Panc1 (cell line): Measurements from ENCODE around the gene ARHGEF40.

ENCODE experiments used
- CTCF ChIP-seq: fragments of 450-650 bp; IDR thresholded peaks from 2 replicates; pipeline ENCODE4 v1.5.1; 2017; ENCODE audit warnings: mild to moderate bottlenecking
- POLR2AphosphoS5 ChIP-seq: IDR thresholded peaks from 2 replicates; pipeline ENCODE4 v1.6.1; 2012; ENCODE audit warnings: mild to moderate bottlenecking, low read depth, low read length, moderate library complexity
- REST ChIP-seq, 2 experiments: IDR thresholded peaks; 2 replicates each; pipeline ENCODE4 v1.6.1; 2011 to 2012; ENCODE audit warnings: low read depth in 2 of 2, control low read depth in 1 of 2, low read length in 1 of 2, mild to moderate bottlenecking in 1 of 2, moderate library complexity in 1 of 2; ENCODE audit not compliant: insufficient read depth in 1 of 2
- SIN3A ChIP-seq: IDR thresholded peaks from 2 replicates; pipeline ENCODE4 v1.6.1; 2012; ENCODE audit warnings: low read depth, mild to moderate bottlenecking, low read length, moderate library complexity, borderline replicate concordance; ENCODE audit not compliant: insufficient read depth
- TCF7L2 ChIP-seq: IDR thresholded peaks from 2 replicates; pipeline ENCODE4 v1.6.1; 2011; ENCODE audit warnings: mild to moderate bottlenecking, low read depth, low read length, inconsistent platforms

DNA sequence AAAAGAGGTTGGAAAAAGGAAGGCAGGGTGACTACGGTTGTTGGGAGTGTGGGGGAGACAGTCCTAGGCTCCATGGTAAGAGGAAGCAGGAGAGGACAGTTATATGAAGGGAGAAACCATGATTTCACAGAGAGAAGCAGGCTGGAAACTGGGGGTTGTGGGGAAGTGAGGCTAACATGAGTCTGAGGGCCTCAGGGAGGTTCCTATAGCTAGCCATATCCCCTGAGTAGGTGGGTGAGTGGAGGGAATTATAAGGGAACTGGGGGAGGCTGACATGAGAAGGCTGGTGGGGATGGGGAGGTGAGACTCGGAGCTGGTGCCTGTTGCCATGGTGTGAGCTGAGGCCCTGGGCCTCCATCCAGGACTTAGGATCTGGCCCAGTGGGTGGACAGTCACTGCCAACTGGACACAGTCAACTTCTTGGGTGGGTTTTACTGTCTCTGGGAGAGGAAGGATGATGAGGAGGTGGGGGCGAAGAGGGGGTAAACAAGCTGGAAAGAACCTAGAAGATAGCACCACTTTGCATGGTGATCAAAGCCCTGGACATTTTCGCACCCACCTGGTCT, 36.9 kb upstream of the ARHGEF40 start:
- TF ChIP-seq CTCF (no peak), SIN3A (no peak), POLR2AphosphoS5 (no peak), REST (IDR thresholded peaks at IDR 0.05; ENCODE audit: insufficient read depth in 1 of 2, low read depth in 2 of 2, low read length in 1 of 2) (no peak), TCF7L2 (no peak)
